ENCODE results near the gene SPATA13. TPM values are rescaled to one million over a fixed set of nuclear protein-coding genes. Genes with fewer than 3 reads are reported as not detected.

SPATA13 gene
- total RNA-seq, 1 experiment from 2014 or later = 14.1 TPM

GRCh38 chr13:24172071-24172470 lies 11.6 kb downstream of the SPATA13 start:
- Histone ChIP-seq H3K27ac (ENCODE audit: insufficient read length, low read depth, low read length) (no peak overlapping the region), H3K79me1 (ENCODE audit: insufficient read depth, low read depth, low read length, poor library complexity, severe bottlenecking) (peaks cover 2% of the 10 kb centered on the region), H4K8ac (replicated peaks; ENCODE audit: insufficient read length, low read depth, low read length) (no peak overlapping the region), H2BK15ac (ENCODE audit: low read depth, low read length) (no peak overlapping the region), H3K23me2 (ENCODE audit: insufficient read length, low read depth, low read length, poor library complexity, severe bottlenecking) (no peaks in the 10 kb centered on the region), H3K56ac (ENCODE audit: insufficient read length, low read depth, low read length) (no peak overlapping the region), H2BK120ac (ENCODE audit: low read depth, low read length, poor library complexity, severe bottlenecking) (no peak overlapping the region), H3K14ac (ENCODE audit: insufficient read depth, low read length) (no peak overlapping the region), H3K23ac (ENCODE audit: insufficient read length, low read depth, low read length) (no peak overlapping the region), H3K4me1 (ENCODE audit: insufficient read depth, low read length) (no peaks in the 10 kb centered on the region), H3K9me3 (ENCODE audit: control insufficient read depth, low read depth, low read length) (no peaks in the 10 kb centered on the region), H3K4ac (ENCODE audit: low read depth, low read length) (no peak overlapping the region), H2BK20ac (ENCODE audit: low read depth, low read length, poor library complexity, severe bottlenecking) (no peak overlapping the region), H3K9ac (ENCODE audit: extremely low read depth, insufficient read length, low read length) (no peak overlapping the region), H3T11ph (ENCODE audit: low read length) (no peak overlapping the region), H3K79me2 (ENCODE audit: insufficient read depth, low read length) (peaks cover under 1% of the 10 kb centered on the region; the same call in 1 of the 2 replicates), H3K18ac (ENCODE audit: insufficient read length, low read depth, low read length) (no peak overlapping the region), H2AFZ (ENCODE audit: low read length) (no peak overlapping the region), H4K5ac (ENCODE audit: insufficient read length, low read depth, low read length) (no peak overlapping the region), H3K4me2 (ENCODE audit: insufficient read depth, insufficient read length, low read length) (no peak overlapping the region), H4K20me1 (ENCODE audit: control insufficient read depth, insufficient read depth, insufficient read length) (no peaks in the 10 kb centered on the region), H3K27me3 (ENCODE audit: insufficient read depth, low read length) (no peaks in the 10 kb centered on the region), H4K91ac (ENCODE audit: insufficient read length, low read depth, low read length) (no peak overlapping the region), H2BK12ac (ENCODE audit: insufficient read length, low read depth, low read length) (no peak overlapping the region), H2AK5ac (ENCODE audit: insufficient read length, low read length) (no peak overlapping the region), H2BK5ac (ENCODE audit: insufficient read length, low read length) (no peak overlapping the region)
- no peak for DNase-seq
- no peak for TF ChIP-seq CTCF (conservative IDR thresholded peaks at IDR 0.05)
- Mint-ChIP-seq H3K27ac (no peak overlapping the region), H3K4me3 (no peak overlapping the region), H3K4me1 (peaks cover 22 to 23% of the 10 kb centered on the region in 2 experiments), H3K9me3 (no peaks in the 10 kb centered on the region), H3K27me3 (ENCODE audit: low read depth) (no peaks in the 10 kb centered on the region), H3K36me3 (ENCODE audit: insufficient read depth in 1 of 3, low read depth in 3 of 3) (peaks cover 2 to 10% (median 7%) of the 10 kb centered on the region in 3 experiments; a peak in 5 of 7 replicates)
- no CpG with 5 or more reads among the region's 4 CpGs for WGBS (ENCODE audit: extremely low coverage, insufficient read length, low lambda C conversion rate)

Measured in H9 (cell line).